Stimulated activated CD4-positive, alpha-beta T cell treated with anti-CD3 and anti-CD28 coated beads, Interleukin-15, amount 100 ng/mL, for 24 hours (primary cell): ENCODE measurements around the gene RILPL1.
"Not testable (repeated sequence)": the region's sequence is repeated elsewhere in the genome, so short reads cannot be mapped to it uniquely, and the experiment has no call there.

ENCODE experiments used
- DNase-seq: peaks from one replicate; pipeline ENCODE4 v3.0.0-alpha.2; 2020

RILPL1 gene

GRCh38 chr12:123491481-123491880 lies 42.0 kb downstream of the RILPL1 start:
- DNase-seq = no peak

- DNase-seq = no peak
These were observed 42.5 kb downstream of the RILPL1 start for GRCh38 chr12:123491056-123491455.

- DNase-seq = no peak
These were observed 43.4 kb downstream of the RILPL1 start for GRCh38 chr12:123490089-123490488.

- no peak for DNase-seq
These were observed 43.9 kb downstream of the RILPL1 start for GRCh38 chr12:123489580-123489979.

GRCh38 chr12:123488539-123489230 lies 44.8 kb downstream of the RILPL1 start:
- DNase-seq = no peak

GRCh38 chr12:123487428-123487827 lies 46.1 kb downstream of the RILPL1 start:
- no peak for DNase-seq

- no peak for DNase-seq
These were observed 47.8 kb downstream of the RILPL1 start for GRCh38 chr12:123485756-123486155.

GRCh38 chr12:123483602-123484248 lies 49.8 kb downstream of the RILPL1 start:
- DNase-seq = peak; percentile 23

- DNase-seq = no peak
These were observed 50.6 kb downstream of the RILPL1 start for GRCh38 chr12:123482876-123483275.

- not testable (repeated sequence) for DNase-seq
These were observed 52.3 kb downstream of the RILPL1 start for GRCh38 chr12:123481251-123481650.

- no peak for DNase-seq
These were observed 53.9 kb downstream of the RILPL1 start for GRCh38 chr12:123479442-123480180.

GRCh38 chr12:123478762-123479161 lies 54.8 kb downstream of the RILPL1 start:
- DNase-seq = no peak

GRCh38 chr12:123478069-123478468 lies 55.5 kb downstream of the RILPL1 start:
- DNase-seq = no peak

GRCh38 chr12:123475246-123475703 lies 58.2 kb downstream of the RILPL1 start:
- DNase-seq = no peak

GRCh38 chr12:123474485-123475245 lies 58.9 kb downstream of the RILPL1 start:
- no peak for DNase-seq

GRCh38 chr12:123472438-123472849 lies 61.1 kb downstream of the RILPL1 start:
- DNase-seq = no peak

- DNase-seq = no peak
These were observed 62.0 kb downstream of the RILPL1 start for GRCh38 chr12:123471374-123472068.

GRCh38 chr12:123469978-123470377 lies 63.5 kb downstream of the RILPL1 start:
- DNase-seq = no peak

GRCh38 chr12:123468786-123469185 lies 64.7 kb downstream of the RILPL1 start:
- DNase-seq = no peak

- no peak for DNase-seq
These were observed 68.4 kb downstream of the RILPL1 start for GRCh38 chr12:123465084-123465483.

GRCh38 chr12:123463174-123463573 lies 70.3 kb downstream of the RILPL1 start:
- DNase-seq = not testable (repeated sequence)
